ENCODE results near the gene OR2Z1.

Gene OR2Z1

GRCh38 chr19:8680676-8681344 is 40.6 kb upstream of the OR2Z1 start:
- no peak overlapping the region for H3K14ac ChIP-seq (ENCODE audit: low read length)
- no peak overlapping the region for H2BK120ac ChIP-seq (ENCODE audit: low read depth, low read length)
- DNase-seq (ENCODE audit: low spot score) = no peak
- peaks cover 0 to 6% of the 10 kb centered on the region in 2 donors for H3K9me3 ChIP-seq (replicated peaks in 1 of 2; ENCODE audit: control insufficient read depth in 2 of 2, insufficient read depth in 1 of 2, low read depth in 1 of 2, low read length in 2 of 2)
- H3K4ac ChIP-seq (ENCODE audit: low read length) = no peak overlapping the region
- H3K4me2 ChIP-seq (ENCODE audit: insufficient read depth, low read length, poor library complexity, severe bottlenecking) = no peak overlapping the region
- no peaks in the 10 kb centered on the region for H3K79me1 ChIP-seq (ENCODE audit: low read depth, low read length)
- H2BK15ac ChIP-seq (ENCODE audit: low read length) = no peak overlapping the region
- no peaks in the 10 kb centered on the region for H3K27me3 ChIP-seq (ENCODE audit: control insufficient read depth in 3 of 3, insufficient read depth in 3 of 3, low read depth in 1 of 3, low read length in 3 of 3)
- H4K8ac ChIP-seq (ENCODE audit: low read depth, low read length) = no peak overlapping the region
- WGBS, 2 donors (ENCODE audit: extremely low coverage in 2 of 2, insufficient read length in 2 of 2, insufficient replicate concordance in 1 of 2) = 100% methylated on average over 1 of the region's 5 CpGs; no CpG with 5 or more reads in 1 of the 2 donors
- H2BK12ac ChIP-seq (ENCODE audit: low read length) = no peak overlapping the region
- H3K18ac ChIP-seq (ENCODE audit: low read length) = no peak overlapping the region
- H3K27ac ChIP-seq (replicated peaks; ENCODE audit: low read length) = no peak overlapping the region
- no peak overlapping the region for H3K9ac ChIP-seq (ENCODE audit: low read depth, low read length, poor library complexity)
- no peak overlapping the region for H3K23ac ChIP-seq (ENCODE audit: low read depth, low read length, poor library complexity)
- H4K91ac ChIP-seq (ENCODE audit: low read depth, low read length, poor library complexity) = no peak overlapping the region
- H3K4me3 ChIP-seq (ENCODE audit: low read length in 2 of 2) = no peak overlapping the region
- H2AFZ ChIP-seq (ENCODE audit: low read length) = no peak overlapping the region
- no peak overlapping the region for H2AK5ac ChIP-seq (ENCODE audit: low read depth, low read length)
- no peaks in the 10 kb centered on the region for H3K36me3 ChIP-seq (replicated peaks in 1 of 2; ENCODE audit: control insufficient read depth in 2 of 2, insufficient read depth in 2 of 2, low read length in 2 of 2)
- no peak overlapping the region for H2BK5ac ChIP-seq (ENCODE audit: low read length)
- H3K4me1 ChIP-seq (ENCODE audit: control insufficient read depth in 2 of 2, insufficient read depth in 1 of 2, low read depth in 1 of 2, low read length in 2 of 2) = no peaks in the 10 kb centered on the region

- no peak for DNase-seq (ENCODE audit: low spot score)
- Histone ChIP-seq H2BK5ac (ENCODE audit: low read length) (no peak overlapping the region), H3K18ac (ENCODE audit: low read length) (no peak overlapping the region), H3K27me3 (ENCODE audit: control insufficient read depth in 3 of 3, insufficient read depth in 3 of 3, low read depth in 1 of 3, low read length in 3 of 3) (no peaks in the 10 kb centered on the region), H3K4me3 (ENCODE audit: low read length in 2 of 2) (no peak overlapping the region), H2BK120ac (ENCODE audit: low read depth, low read length) (no peak overlapping the region), H3K4me1 (ENCODE audit: control insufficient read depth in 2 of 2, insufficient read depth in 1 of 2, low read depth in 1 of 2, low read length in 2 of 2) (no peaks in the 10 kb centered on the region), H3K4me2 (ENCODE audit: insufficient read depth, low read length, poor library complexity, severe bottlenecking) (no peak overlapping the region), H2AFZ (ENCODE audit: low read length) (no peak overlapping the region), H4K91ac (ENCODE audit: low read depth, low read length, poor library complexity) (no peak overlapping the region), H4K8ac (ENCODE audit: low read depth, low read length) (no peak overlapping the region), H3K14ac (ENCODE audit: low read length) (no peak overlapping the region), H3K9me3 (replicated peaks in 1 of 2; ENCODE audit: control insufficient read depth in 2 of 2, insufficient read depth in 1 of 2, low read depth in 1 of 2, low read length in 2 of 2) (peaks cover 0 to 6% of the 10 kb centered on the region in 2 donors), H3K79me1 (ENCODE audit: low read depth, low read length) (no peaks in the 10 kb centered on the region), H2BK15ac (ENCODE audit: low read length) (no peak overlapping the region), H2AK5ac (ENCODE audit: low read depth, low read length) (no peak overlapping the region), H3K36me3 (replicated peaks in 1 of 2; ENCODE audit: control insufficient read depth in 2 of 2, insufficient read depth in 2 of 2, low read length in 2 of 2) (no peaks in the 10 kb centered on the region), H3K9ac (ENCODE audit: low read depth, low read length, poor library complexity) (no peak overlapping the region), H3K4ac (ENCODE audit: low read length) (no peak overlapping the region), H3K23ac (ENCODE audit: low read depth, low read length, poor library complexity) (no peak overlapping the region), H3K27ac (replicated peaks; ENCODE audit: low read length) (no peak overlapping the region), H2BK12ac (ENCODE audit: low read length) (no peak overlapping the region)
- no CpG with 5 or more reads among the region's 2 CpGs for WGBS, 2 donors (ENCODE audit: extremely low coverage in 2 of 2, insufficient read length in 2 of 2, insufficient replicate concordance in 1 of 2)
These were observed 39.9 kb upstream of the OR2Z1 start for GRCh38 chr19:8681345-8682029.

- Histone ChIP-seq H3K18ac (ENCODE audit: low read length) (no peak overlapping the region), H3K36me3 (replicated peaks in 1 of 2; ENCODE audit: control insufficient read depth in 2 of 2, insufficient read depth in 2 of 2, low read length in 2 of 2) (no peaks in the 10 kb centered on the region), H3K9me3 (replicated peaks in 1 of 2; ENCODE audit: control insufficient read depth in 2 of 2, insufficient read depth in 1 of 2, low read depth in 1 of 2, low read length in 2 of 2) (peaks cover 0 to 6% of the 10 kb centered on the region in 2 donors), H3K14ac (ENCODE audit: low read length) (no peak overlapping the region), H2BK12ac (ENCODE audit: low read length) (no peak overlapping the region), H2BK15ac (ENCODE audit: low read length) (no peak overlapping the region), H4K8ac (ENCODE audit: low read depth, low read length) (no peak overlapping the region), H3K4ac (ENCODE audit: low read length) (no peak overlapping the region), H2AK5ac (ENCODE audit: low read depth, low read length) (no peak overlapping the region), H3K23ac (ENCODE audit: low read depth, low read length, poor library complexity) (no peak overlapping the region), H3K79me1 (ENCODE audit: low read depth, low read length) (no peaks in the 10 kb centered on the region), H4K91ac (ENCODE audit: low read depth, low read length, poor library complexity) (no peak overlapping the region), H2BK5ac (ENCODE audit: low read length) (no peak overlapping the region), H3K27ac (replicated peaks; ENCODE audit: low read length) (no peak overlapping the region), H3K27me3 (ENCODE audit: control insufficient read depth in 3 of 3, insufficient read depth in 3 of 3, low read depth in 1 of 3, low read length in 3 of 3) (no peaks in the 10 kb centered on the region), H3K4me3 (ENCODE audit: low read length in 2 of 2) (no peak overlapping the region), H3K4me1 (ENCODE audit: control insufficient read depth in 2 of 2, insufficient read depth in 1 of 2, low read depth in 1 of 2, low read length in 2 of 2) (no peaks in the 10 kb centered on the region), H3K9ac (ENCODE audit: low read depth, low read length, poor library complexity) (no peak overlapping the region), H2BK120ac (ENCODE audit: low read depth, low read length) (no peak overlapping the region), H3K4me2 (ENCODE audit: insufficient read depth, low read length, poor library complexity, severe bottlenecking) (no peak overlapping the region), H2AFZ (ENCODE audit: low read length) (no peak overlapping the region)
- 100% methylated on average over 2 of the region's 2 CpGs; no CpG with 5 or more reads in 1 of the 2 donors for WGBS, 2 donors (ENCODE audit: extremely low coverage in 2 of 2, insufficient read length in 2 of 2, insufficient replicate concordance in 1 of 2)
- no peak for DNase-seq (ENCODE audit: low spot score)
These were observed 39.0 kb upstream of the OR2Z1 start for GRCh38 chr19:8682472-8682871.

- no peak overlapping the region for H2BK120ac ChIP-seq (ENCODE audit: low read depth, low read length)
- H2BK5ac ChIP-seq (ENCODE audit: low read length) = no peak overlapping the region
- H3K4me3 ChIP-seq (ENCODE audit: low read length in 2 of 2) = no peak overlapping the region
- H3K4me2 ChIP-seq (ENCODE audit: insufficient read depth, low read length, poor library complexity, severe bottlenecking) = no peak overlapping the region
- H4K8ac ChIP-seq (ENCODE audit: low read depth, low read length) = no peak overlapping the region
- DNase-seq (ENCODE audit: low spot score) = no peak
- H3K36me3 ChIP-seq (replicated peaks in 1 of 2; ENCODE audit: control insufficient read depth in 2 of 2, insufficient read depth in 2 of 2, low read length in 2 of 2) = no peaks in the 10 kb centered on the region
- no peak overlapping the region for H3K23ac ChIP-seq (ENCODE audit: low read depth, low read length, poor library complexity)
- H4K91ac ChIP-seq (ENCODE audit: low read depth, low read length, poor library complexity) = no peak overlapping the region
- H3K27me3 ChIP-seq (ENCODE audit: control insufficient read depth in 3 of 3, insufficient read depth in 3 of 3, low read depth in 1 of 3, low read length in 3 of 3) = no peaks in the 10 kb centered on the region
- H3K4me1 ChIP-seq (ENCODE audit: control insufficient read depth in 2 of 2, insufficient read depth in 1 of 2, low read depth in 1 of 2, low read length in 2 of 2) = no peaks in the 10 kb centered on the region
- no peak overlapping the region for H3K9ac ChIP-seq (ENCODE audit: low read depth, low read length, poor library complexity)
- H3K4ac ChIP-seq (ENCODE audit: low read length) = no peak overlapping the region
- H3K18ac ChIP-seq (ENCODE audit: low read length) = no peak overlapping the region
- H3K79me1 ChIP-seq (ENCODE audit: low read depth, low read length) = no peaks in the 10 kb centered on the region
- H2AFZ ChIP-seq (ENCODE audit: low read length) = no peak overlapping the region
- no peak overlapping the region for H2BK12ac ChIP-seq (ENCODE audit: low read length)
- H3K14ac ChIP-seq (ENCODE audit: low read length) = no peak overlapping the region
- H2BK15ac ChIP-seq (ENCODE audit: low read length) = no peak overlapping the region
- no peak overlapping the region for H3K27ac ChIP-seq (replicated peaks; ENCODE audit: low read length)
- WGBS, 2 donors (ENCODE audit: extremely low coverage in 2 of 2, insufficient read length in 2 of 2, insufficient replicate concordance in 1 of 2) = no CpG with 5 or more reads among the region's 1 CpG
- no peak overlapping the region for H2AK5ac ChIP-seq (ENCODE audit: low read depth, low read length)
- H3K9me3 ChIP-seq (replicated peaks in 1 of 2; ENCODE audit: control insufficient read depth in 2 of 2, insufficient read depth in 1 of 2, low read depth in 1 of 2, low read length in 2 of 2) = peaks cover 0 to 6% of the 10 kb centered on the region in 2 donors
These were observed 38.5 kb upstream of the OR2Z1 start for GRCh38 chr19:8682931-8683330.

Data from neuronal stem cell (in vitro differentiated cells).